ENCODE measurements around the gene PFDN6.

The PFDN6 gene

DNA sequence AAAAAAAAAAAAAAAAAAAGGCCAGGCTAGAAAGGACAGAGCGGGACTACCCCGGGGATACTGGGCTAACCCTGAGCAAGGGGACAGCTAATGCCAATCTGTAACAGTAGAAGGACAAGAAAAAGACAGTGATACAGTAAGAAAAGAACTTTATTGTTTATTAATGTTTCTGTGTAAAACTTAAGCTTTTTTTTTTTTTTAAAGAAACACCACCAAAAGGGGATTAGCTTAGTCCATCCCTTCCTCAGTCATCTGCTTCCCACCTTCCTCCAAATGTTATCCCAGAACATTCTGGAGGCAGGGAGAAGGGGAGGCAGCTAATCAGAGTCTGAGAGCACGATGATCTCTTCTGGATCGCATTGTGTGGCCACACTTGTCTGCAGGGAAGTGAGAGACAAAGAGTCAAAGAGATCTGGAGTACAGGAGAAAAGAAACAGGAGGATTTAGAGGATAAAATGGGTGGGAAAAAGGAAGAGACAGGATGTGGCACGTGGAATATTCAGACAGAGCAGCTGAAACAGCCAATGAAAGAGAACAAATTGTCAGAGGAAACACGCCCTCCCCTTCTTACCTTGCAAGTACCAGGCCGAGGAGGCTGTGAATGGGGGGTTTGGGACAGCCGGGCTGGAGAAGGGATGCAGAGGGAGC, 29.1 kb downstream of the PFDN6 start:
- DNase-seq = no peak

GRCh38 chr6:33319939-33320314, 30.5 kb downstream of the PFDN6 start:
- no peak for DNase-seq

- DNase-seq = no peak
Measured at GRCh38 chr6:33320315-33321181, 31.1 kb downstream of the PFDN6 start.

DNA sequence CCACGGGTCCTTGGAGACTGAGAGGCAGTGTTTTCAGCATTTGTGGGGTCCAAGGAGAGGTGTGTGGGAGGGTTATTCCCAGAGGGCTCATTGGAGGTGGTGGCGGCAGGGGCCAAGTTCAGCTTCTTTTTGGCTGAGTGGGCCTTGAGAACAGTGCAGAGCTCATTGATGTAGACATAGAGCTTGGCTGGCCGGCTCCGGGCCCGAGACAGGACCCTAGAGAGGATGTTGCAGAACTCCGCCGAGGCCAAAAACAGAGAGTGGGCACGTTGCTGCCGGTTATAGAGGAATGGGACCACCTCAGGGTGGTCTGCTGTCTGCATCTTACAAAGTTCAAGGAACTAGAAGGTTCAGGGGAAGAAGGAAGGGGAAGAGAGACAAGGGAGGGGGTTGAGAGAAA, 31.8 kb downstream of the PFDN6 start:
- DNase-seq = no peak

DNA sequence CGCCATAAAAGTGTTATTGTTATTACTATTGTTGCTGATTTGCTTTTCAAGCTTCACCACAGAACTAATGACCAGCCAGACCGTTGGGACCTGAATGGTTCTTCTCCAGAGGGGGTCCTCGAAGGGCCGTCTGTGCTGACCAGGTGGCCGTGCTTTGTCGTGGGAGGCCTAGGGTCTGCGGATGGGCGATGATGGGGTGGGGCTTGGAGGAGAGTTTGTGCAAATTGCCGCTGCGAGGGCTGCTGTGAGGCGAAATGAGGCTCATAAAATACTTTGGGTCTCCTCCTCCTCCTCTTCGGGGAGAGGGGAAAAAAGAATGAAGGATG, 34.2 kb downstream of the PFDN6 start:
- DNase-seq = no peak

- DNase-seq = no peak
Measured at GRCh38 chr6:33324125-33324524, 34.7 kb downstream of the PFDN6 start.

- DNase-seq = no peak
Measured at GRCh38 chr6:33329058-33329457, 39.7 kb downstream of the PFDN6 start.

- no peak for DNase-seq
Measured at GRCh38 chr6:33330736-33331135, 41.3 kb downstream of the PFDN6 start.

DNA sequence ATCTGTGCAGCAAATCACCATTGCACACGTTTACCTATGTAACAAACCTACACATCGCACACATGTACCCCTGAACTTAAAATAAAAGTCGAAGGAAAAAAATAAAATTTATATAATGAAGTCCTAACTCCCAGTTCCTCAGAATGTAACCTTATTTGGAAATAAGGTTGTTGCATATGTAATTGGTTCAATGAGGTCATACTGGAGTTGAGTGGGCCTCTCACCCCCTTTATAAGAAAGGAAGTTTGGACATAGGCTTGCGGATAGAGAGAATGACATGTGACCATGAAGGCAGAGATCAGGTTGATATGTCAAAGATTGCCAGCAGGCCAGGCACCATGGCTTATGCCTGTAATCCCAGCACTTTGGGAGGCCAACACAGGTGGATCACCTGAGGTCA, 44.3 kb downstream of the PFDN6 start:
- DNase-seq = no peak

DNA sequence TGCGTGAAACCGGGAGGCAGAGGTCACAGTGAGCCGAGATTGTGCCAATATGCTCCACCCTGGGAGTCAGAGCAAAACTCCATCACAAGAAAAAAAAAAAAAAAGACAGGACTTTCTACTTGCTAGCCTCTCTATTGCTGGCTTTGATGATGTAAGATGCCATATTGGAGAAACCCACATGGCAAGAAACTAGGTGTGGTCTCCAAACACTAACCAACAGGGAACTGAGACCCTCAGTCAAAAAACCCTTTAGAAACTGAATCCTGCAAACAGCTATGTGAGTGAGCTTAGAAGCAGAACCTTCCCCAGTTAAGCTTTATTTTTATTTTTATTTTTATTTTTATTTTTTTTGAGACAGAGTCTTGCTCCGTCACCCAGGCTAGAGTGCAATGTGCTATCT, 46.5 kb downstream of the PFDN6 start:
- no peak for DNase-seq

GRCh38 chr6:33336495-33336894, 47.1 kb downstream of the PFDN6 start:
- DNase-seq = no peak

- no peak for DNase-seq
Measured at GRCh38 chr6:33339193-33339592, 49.8 kb downstream of the PFDN6 start.

Measured in activated T-cell treated with anti-CD3 and anti-CD28 coated beads for 4 hours (primary cell).